SK-N-SH treated with all-trans-retinoic acid at 6 μM for 48 hours (cell line): ENCODE measurements around the gene ART5.

Experiments used
- ATAC-seq: fragments of 200-7000 bp; cut with Tn5 transposase; 3 replicates; pipeline ENCODE4 v1.9.1; 2020; ENCODE audit warnings: mild to moderate bottlenecking, moderate library complexity
- ARNTL ChIP-seq: fragments of 450-650 bp; formaldehyde crosslinking; IDR thresholded peaks from 2 replicates; pipeline ENCODE4 v1.5.0; 2020; ENCODE audit warnings: low read depth, mild to moderate bottlenecking, moderate library complexity, borderline replicate concordance
- BACH2 ChIP-seq: fragments of 250-450 bp; sonication (Bioruptor Pico); IDR thresholded peaks from 2 replicates; pipeline ENCODE4 v1.9.0; 2021; ENCODE audit warnings: mild to moderate bottlenecking, borderline replicate concordance
- CSDC2 ChIP-seq: fragments of 250-450 bp; sonication (Bioruptor Pico); IDR thresholded peaks from 2 replicates; pipeline ENCODE4 v1.5.0; 2020; ENCODE audit warnings: mild to moderate bottlenecking, moderate library complexity
- ESRRG ChIP-seq: fragments of 250-450 bp; sonication (Bioruptor Pico); IDR thresholded peaks from 2 replicates; pipeline ENCODE4 v1.6.1; 2021; ENCODE audit warnings: mild to moderate bottlenecking
- GLIS3 ChIP-seq: fragments of 250-450 bp; sonication (Bioruptor Pico); IDR thresholded peaks from 2 replicates; pipeline ENCODE4 v1.5.0; 2020; ENCODE audit warnings: mild to moderate bottlenecking, moderate library complexity
- ISL1 ChIP-seq: fragments of 250-450 bp; sonication (Bioruptor Pico); IDR thresholded peaks from 2 replicates; pipeline ENCODE4 v2.1.2; 2022; ENCODE audit warnings: mild to moderate bottlenecking, moderate library complexity
- OSR1 ChIP-seq: fragments of 250-450 bp; sonication (Bioruptor Pico); IDR thresholded peaks from 2 replicates; pipeline ENCODE4 v1.8.0; 2022; ENCODE audit warnings: moderate library complexity, mild to moderate bottlenecking, inconsistent platforms
- PPARA ChIP-seq: fragments of 250-450 bp; sonication (Bioruptor Pico); IDR thresholded peaks from 2 replicates; pipeline ENCODE4 v1.5.0; 2020; ENCODE audit warnings: mild to moderate bottlenecking, borderline replicate concordance
- SNAI2 ChIP-seq: fragments of 250-450 bp; sonication (Bioruptor Pico); IDR thresholded peaks from 2 replicates; pipeline ENCODE4 v1.5.0; 2020; ENCODE audit warnings: mild to moderate bottlenecking, moderate library complexity
- TCF4 ChIP-seq: fragments of 250-450 bp; sonication (Bioruptor Pico); IDR thresholded peaks from 2 replicates; pipeline ENCODE4 v1.8.0; 2021; ENCODE audit warnings: mild to moderate bottlenecking, moderate library complexity, borderline replicate concordance
- ZFP3 ChIP-seq: fragments of 250-450 bp; sonication (Bioruptor Pico); IDR thresholded peaks from 2 replicates; pipeline ENCODE4 v1.5.0; 2020; ENCODE audit warnings: mild to moderate bottlenecking, moderate library complexity
- ZFP30 ChIP-seq: fragments of 450-650 bp; formaldehyde crosslinking; IDR thresholded peaks from 2 replicates; pipeline ENCODE4 v1.5.0; 2022; ENCODE audit warnings: mild to moderate bottlenecking, moderate library complexity
- ZNF70 ChIP-seq: fragments of 450-650 bp; formaldehyde crosslinking; IDR thresholded peaks from 2 replicates; pipeline ENCODE4 v1.5.0; 2020; ENCODE audit warnings: mild to moderate bottlenecking, moderate library complexity
- ZNF8 ChIP-seq: fragments of 450-650 bp; formaldehyde crosslinking; IDR thresholded peaks from 2 replicates; pipeline ENCODE4 v1.5.0; 2020; ENCODE audit warnings: mild to moderate bottlenecking, moderate library complexity
- TF ChIP-seq, protein P1 (sequence below): fragments of 250-450 bp; sonication (Bioruptor Pico); IDR thresholded peaks from 2 replicates; pipeline ENCODE4 v1.8.0; 2021; ENCODE audit warnings: low read depth, mild to moderate bottlenecking, moderate library complexity, borderline replicate concordance
- TF ChIP-seq, protein P2 (sequence below): fragments of 250-450 bp; sonication (Bioruptor Pico); IDR thresholded peaks from 2 replicates; pipeline ENCODE4 v1.8.0; 2020; ENCODE audit warnings: mild to moderate bottlenecking, moderate library complexity, borderline replicate concordance
- TF ChIP-seq, protein P3 (sequence below): fragments of 250-450 bp; sonication (Bioruptor Pico); IDR thresholded peaks from 2 replicates; pipeline ENCODE4 v1.5.1; 2020; ENCODE audit warnings: low read depth, mild to moderate bottlenecking, moderate library complexity
- TF ChIP-seq, protein P4 (sequence below): fragments of 250-450 bp; sonication (Bioruptor Pico); IDR thresholded peaks from 2 replicates; pipeline ENCODE4 v1.5.1; 2021; ENCODE audit warnings: mild to moderate bottlenecking, moderate library complexity
- TF ChIP-seq, protein P5 (sequence below): fragments of 250-450 bp; sonication (Bioruptor Pico); IDR thresholded peaks from 2 replicates; pipeline ENCODE4 v1.5.0; 2020; ENCODE audit warnings: mild to moderate bottlenecking, moderate library complexity

The ART5 gene

DNA sequence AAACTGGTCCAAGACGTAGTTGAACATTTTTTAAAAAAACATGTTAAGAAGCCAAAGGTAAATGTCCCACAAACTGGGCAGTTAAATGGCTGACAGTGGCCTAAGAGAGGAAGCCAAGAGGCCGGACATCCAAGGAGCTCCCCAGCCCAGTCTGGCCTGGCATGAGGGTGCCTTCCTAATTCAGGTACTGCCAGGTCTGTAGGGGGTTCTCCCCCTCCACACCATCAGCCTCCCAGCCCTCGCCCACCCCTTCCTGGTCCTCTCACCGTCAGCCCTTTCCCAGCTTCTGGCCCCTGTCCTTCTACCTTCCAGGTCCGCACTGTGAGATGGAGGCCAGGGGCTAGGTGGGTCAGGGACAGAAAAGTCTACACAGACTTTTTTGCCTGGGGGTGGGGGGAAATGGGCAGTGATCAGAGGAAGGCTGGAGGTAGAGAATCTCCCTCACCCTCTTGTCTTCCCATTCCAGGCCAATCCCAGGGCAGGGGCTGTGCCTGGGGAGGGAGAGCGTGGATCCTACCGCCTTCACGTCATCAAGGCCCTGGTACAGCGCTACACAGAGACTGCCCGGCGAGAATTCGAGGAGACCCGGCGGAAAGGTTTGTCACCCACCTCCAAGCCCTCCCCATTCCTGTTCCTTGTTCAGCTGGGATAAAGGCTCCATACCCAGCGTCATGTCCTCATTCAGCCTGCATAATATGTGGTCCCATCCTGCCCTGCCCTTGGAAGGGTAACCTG, 6.0 kb downstream of the ART5 start (continued):
- TF ChIP-seq, protein P1, sequence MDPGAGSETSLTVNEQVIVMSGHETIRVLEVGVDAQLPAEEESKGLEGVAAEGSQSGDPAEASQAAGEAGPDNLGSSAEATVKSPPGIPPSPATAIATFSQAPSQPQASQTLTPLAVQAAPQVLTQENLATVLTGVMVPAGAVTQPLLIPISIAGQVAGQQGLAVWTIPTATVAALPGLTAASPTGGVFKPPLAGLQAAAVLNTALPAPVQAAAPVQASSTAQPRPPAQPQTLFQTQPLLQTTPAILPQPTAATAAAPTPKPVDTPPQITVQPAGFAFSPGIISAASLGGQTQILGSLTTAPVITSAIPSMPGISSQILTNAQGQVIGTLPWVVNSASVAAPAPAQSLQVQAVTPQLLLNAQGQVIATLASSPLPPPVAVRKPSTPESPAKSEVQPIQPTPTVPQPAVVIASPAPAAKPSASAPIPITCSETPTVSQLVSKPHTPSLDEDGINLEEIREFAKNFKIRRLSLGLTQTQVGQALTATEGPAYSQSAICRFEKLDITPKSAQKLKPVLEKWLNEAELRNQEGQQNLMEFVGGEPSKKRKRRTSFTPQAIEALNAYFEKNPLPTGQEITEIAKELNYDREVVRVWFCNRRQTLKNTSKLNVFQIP (CRISPR knock-in tag) = no peak

DNA sequence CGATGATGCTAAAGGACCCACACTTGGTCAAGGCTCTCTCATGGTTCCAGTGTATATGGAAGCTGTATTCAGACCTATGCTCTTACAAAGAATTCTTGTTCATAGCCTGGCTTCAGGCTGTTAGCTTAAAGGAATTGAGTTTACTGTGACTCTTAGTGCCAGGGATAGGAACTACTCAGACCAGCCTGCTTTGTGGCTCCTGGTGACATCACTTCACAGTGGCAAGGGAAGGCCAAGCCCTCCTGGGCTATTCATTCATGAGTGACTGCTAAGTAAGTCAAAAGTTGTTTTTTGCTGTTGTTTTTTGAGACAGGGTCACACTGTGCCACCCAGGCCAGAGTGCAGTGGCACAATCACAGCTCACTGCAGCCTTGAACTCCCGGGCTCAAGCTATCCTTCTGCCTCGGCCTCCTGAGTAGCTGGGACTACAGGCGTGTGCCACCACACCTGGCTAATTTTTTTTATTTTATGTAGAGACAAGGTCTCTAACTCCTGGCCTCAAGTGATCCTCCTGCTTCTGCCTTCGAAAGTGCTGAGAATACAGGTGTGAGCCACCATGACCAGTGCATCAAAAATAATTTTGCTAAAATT, 9.6 kb downstream of the ART5 start:
- TF ChIP-seq ZNF70 (no peak), SNAI2 (CRISPR knock-in tag) (no peak), ZFP30 (CRISPR knock-in tag) (no peak), GLIS3 (no peak), CSDC2 (CRISPR knock-in tag) (no peak)
- TF ChIP-seq, protein P2, sequence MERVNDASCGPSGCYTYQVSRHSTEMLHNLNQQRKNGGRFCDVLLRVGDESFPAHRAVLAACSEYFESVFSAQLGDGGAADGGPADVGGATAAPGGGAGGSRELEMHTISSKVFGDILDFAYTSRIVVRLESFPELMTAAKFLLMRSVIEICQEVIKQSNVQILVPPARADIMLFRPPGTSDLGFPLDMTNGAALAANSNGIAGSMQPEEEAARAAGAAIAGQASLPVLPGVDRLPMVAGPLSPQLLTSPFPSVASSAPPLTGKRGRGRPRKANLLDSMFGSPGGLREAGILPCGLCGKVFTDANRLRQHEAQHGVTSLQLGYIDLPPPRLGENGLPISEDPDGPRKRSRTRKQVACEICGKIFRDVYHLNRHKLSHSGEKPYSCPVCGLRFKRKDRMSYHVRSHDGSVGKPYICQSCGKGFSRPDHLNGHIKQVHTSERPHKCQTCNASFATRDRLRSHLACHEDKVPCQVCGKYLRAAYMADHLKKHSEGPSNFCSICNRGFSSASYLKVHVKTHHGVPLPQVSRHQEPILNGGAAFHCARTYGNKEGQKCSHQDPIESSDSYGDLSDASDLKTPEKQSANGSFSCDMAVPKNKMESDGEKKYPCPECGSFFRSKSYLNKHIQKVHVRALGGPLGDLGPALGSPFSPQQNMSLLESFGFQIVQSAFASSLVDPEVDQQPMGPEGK (CRISPR knock-in tag) = no peak
- TF ChIP-seq, protein P3, sequence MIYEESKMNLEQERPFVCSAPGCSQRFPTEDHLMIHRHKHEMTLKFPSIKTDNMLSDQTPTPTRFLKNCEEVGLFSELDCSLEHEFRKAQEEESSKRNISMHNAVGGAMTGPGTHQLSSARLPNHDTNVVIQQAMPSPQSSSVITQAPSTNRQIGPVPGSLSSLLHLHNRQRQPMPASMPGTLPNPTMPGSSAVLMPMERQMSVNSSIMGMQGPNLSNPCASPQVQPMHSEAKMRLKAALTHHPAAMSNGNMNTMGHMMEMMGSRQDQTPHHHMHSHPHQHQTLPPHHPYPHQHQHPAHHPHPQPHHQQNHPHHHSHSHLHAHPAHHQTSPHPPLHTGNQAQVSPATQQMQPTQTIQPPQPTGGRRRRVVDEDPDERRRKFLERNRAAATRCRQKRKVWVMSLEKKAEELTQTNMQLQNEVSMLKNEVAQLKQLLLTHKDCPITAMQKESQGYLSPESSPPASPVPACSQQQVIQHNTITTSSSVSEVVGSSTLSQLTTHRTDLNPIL (CRISPR knock-in tag) = no peak
- TF ChIP-seq, protein P4, sequence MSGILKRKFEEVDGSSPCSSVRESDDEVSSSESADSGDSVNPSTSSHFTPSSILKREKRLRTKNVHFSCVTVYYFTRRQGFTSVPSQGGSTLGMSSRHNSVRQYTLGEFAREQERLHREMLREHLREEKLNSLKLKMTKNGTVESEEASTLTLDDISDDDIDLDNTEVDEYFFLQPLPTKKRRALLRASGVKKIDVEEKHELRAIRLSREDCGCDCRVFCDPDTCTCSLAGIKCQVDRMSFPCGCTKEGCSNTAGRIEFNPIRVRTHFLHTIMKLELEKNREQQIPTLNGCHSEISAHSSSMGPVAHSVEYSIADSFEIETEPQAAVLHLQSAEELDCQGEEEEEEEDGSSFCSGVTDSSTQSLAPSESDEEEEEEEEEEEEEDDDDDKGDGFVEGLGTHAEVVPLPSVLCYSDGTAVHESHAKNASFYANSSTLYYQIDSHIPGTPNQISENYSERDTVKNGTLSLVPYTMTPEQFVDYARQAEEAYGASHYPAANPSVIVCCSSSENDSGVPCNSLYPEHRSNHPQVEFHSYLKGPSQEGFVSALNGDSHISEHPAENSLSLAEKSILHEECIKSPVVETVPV (CRISPR knock-in tag) = no peak
- no peak for ATAC-seq

DNA sequence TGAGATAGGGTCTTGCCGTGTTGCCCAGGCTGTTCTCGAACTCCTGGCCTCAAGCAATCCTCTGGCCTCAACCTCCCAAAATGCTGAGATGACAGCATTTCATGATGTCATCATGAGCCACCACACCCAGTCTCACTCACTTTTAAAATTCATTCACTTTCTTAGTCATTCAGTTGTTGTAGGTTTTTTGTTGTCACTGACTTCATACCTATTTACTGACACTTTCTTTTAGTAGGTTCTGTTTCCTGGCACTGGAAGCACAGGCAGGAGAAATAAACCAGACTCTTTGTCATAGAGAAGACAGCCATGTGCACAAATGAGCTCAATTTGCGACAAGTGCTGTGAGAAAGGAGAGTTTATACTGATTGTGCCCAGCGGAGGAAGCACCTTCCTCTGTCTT, 10.5 kb downstream of the ART5 start:
- no peak for ATAC-seq
- TF ChIP-seq GLIS3 (no peak), OSR1 (CRISPR knock-in tag) (no peak), ZNF70 (no peak), ISL1 (CRISPR knock-in tag) (no peak), PPARA (CRISPR knock-in tag) (no peak), ESRRG (CRISPR knock-in tag) (no peak), ARNTL (no peak), ZFP3 (CRISPR knock-in tag) (no peak), ZFP30 (CRISPR knock-in tag) (no peak), CSDC2 (CRISPR knock-in tag) (no peak), BACH2 (no peak), SNAI2 (CRISPR knock-in tag) (no peak), TCF4 (CRISPR knock-in tag) (no peak), ZNF8 (CRISPR knock-in tag) (no peak)
- TF ChIP-seq, protein P3 (CRISPR knock-in tag) = no peak
- TF ChIP-seq, protein P2 (CRISPR knock-in tag) = no peak
- TF ChIP-seq, protein P4 (CRISPR knock-in tag) = no peak
- TF ChIP-seq, protein P1 (CRISPR knock-in tag) = no peak
- TF ChIP-seq, protein P5, sequence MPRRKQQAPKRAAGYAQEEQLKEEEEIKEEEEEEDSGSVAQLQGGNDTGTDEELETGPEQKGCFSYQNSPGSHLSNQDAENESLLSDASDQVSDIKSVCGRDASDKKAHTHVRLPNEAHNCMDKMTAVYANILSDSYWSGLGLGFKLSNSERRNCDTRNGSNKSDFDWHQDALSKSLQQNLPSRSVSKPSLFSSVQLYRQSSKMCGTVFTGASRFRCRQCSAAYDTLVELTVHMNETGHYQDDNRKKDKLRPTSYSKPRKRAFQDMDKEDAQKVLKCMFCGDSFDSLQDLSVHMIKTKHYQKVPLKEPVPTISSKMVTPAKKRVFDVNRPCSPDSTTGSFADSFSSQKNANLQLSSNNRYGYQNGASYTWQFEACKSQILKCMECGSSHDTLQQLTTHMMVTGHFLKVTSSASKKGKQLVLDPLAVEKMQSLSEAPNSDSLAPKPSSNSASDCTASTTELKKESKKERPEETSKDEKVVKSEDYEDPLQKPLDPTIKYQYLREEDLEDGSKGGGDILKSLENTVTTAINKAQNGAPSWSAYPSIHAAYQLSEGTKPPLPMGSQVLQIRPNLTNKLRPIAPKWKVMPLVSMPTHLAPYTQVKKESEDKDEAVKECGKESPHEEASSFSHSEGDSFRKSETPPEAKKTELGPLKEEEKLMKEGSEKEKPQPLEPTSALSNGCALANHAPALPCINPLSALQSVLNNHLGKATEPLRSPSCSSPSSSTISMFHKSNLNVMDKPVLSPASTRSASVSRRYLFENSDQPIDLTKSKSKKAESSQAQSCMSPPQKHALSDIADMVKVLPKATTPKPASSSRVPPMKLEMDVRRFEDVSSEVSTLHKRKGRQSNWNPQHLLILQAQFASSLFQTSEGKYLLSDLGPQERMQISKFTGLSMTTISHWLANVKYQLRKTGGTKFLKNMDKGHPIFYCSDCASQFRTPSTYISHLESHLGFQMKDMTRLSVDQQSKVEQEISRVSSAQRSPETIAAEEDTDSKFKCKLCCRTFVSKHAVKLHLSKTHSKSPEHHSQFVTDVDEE (CRISPR knock-in tag) = no peak
- TF ChIP-seq, all 23 proteins: peak for 0
